NB4 (cell line): Measurements from ENCODE around the gene CGNL1.

Source experiments
- CTCF ChIP-seq: IDR thresholded peaks from one replicate; pipeline ENCODE4 v1.5.1; 2012; ENCODE audit warnings: low read depth, low read length
- MAX ChIP-seq: IDR thresholded peaks from 2 replicates; pipeline ENCODE4 v1.6.1; 2011; ENCODE audit warnings: low read depth, low read length
- POLR2A ChIP-seq: IDR thresholded peaks from 2 replicates; pipeline ENCODE4 v1.6.1; 2011; ENCODE audit warnings: mild to moderate bottlenecking; ENCODE audit not compliant: insufficient read length; ENCODE audit errors: extremely low read depth

GRCh38 chr15:57380854-57381253 lies 4.5 kb downstream of the CGNL1 start:
- TF ChIP-seq POLR2A (no peak), MAX (no peak), CTCF (no peak)
